ENCODE measurements around the gene CAMK2A.

Gene CAMK2A

DNA sequence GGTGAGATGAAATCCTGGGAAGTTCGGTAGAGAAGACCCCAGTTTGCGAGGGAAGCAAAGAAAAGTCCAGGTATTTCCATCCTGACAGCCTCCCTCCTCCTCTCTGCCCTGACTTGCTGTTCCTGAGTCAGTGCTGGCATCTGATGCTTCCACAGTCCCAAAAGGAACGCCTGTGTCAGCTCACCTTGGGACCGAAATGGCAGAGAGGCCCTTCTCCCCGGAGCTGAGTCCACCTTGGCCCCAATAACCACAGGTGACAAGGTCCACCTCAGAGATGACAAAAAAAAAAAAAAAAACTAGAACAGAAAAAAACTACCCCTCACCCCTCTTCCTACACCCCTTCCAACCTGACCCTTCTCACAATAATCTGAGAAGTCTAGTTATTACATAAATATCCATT, 68.1 kb downstream of the CAMK2A start:
- Mint-ChIP-seq H3K36me3 (ENCODE audit: low read depth) (no peaks in the 10 kb centered on the region), H3K4me3 (no peak overlapping the region), H3K27me3 (ENCODE audit: low read depth) (peaks cover 3% of the 10 kb centered on the region), H3K27ac (no peak overlapping the region), H3K9me3 (no peaks in the 10 kb centered on the region), H3K4me1 (ENCODE audit: low read depth) (no peaks in the 10 kb centered on the region)

- no peak overlapping the region for H3K4me3 Mint-ChIP-seq
- H3K36me3 Mint-ChIP-seq (ENCODE audit: low read depth), result no peaks in the 10 kb centered on the region
- H3K27me3 Mint-ChIP-seq (ENCODE audit: low read depth), result peaks cover 3% of the 10 kb centered on the region
- no peaks in the 10 kb centered on the region for H3K4me1 Mint-ChIP-seq (ENCODE audit: low read depth)
- no peaks in the 10 kb centered on the region for H3K9me3 Mint-ChIP-seq
- H3K27ac Mint-ChIP-seq, result no peak overlapping the region
Measured at GRCh38 chr5:150219861-150220260, 69.7 kb downstream of the CAMK2A start.

DNA sequence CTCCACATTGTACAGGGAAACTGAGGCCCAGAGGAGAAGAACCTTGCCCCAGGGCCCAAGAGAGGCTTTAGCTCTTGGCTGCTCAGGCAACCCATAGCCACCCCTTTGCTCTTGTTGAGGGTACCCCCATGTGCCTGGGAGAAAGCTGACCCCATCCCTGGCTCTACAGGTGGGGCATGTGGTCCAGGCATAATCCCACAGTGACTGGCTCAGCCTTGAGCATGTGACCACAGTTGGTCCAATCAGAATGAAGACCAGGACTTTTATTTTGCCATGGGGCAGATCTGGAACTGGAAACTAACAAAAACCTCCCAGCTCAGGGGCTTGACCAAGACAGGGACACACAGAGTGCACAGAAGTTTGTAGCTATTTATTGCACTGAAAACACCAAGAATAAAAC, 70.4 kb downstream of the CAMK2A start:
- H3K4me1 Mint-ChIP-seq (ENCODE audit: low read depth), result no peaks in the 10 kb centered on the region

DNA sequence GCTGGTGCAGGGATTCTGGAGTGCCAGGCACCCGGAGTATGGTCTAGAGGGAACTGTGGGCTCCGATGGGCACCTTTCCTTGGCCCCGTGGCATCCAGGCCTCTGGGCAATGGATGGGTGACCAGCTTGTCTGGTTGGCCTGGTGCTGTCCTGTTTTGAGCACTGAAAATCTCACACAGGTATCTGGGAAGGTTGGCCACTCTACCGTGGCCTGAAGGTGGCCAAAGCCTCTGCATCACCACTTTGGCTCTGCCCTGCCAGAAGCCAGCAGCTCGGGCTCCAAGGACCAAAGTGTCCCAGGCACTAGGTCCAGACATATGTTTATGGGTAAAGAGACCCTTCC, 70.9 kb downstream of the CAMK2A start:
- no peaks in the 10 kb centered on the region for H3K9me3 Mint-ChIP-seq
- no peak overlapping the region for H3K4me3 Mint-ChIP-seq
- H3K27ac Mint-ChIP-seq, result no peak overlapping the region
- H3K27me3 Mint-ChIP-seq (ENCODE audit: low read depth), result peaks cover 3% of the 10 kb centered on the region
- H3K4me1 Mint-ChIP-seq (ENCODE audit: low read depth), result no peaks in the 10 kb centered on the region
- no peaks in the 10 kb centered on the region for H3K36me3 Mint-ChIP-seq (ENCODE audit: low read depth)

More for the DNA sequence above, 70.4 kb downstream of the CAMK2A start:
- no peak overlapping the region for H3K27ac Mint-ChIP-seq
- peaks cover 3% of the 10 kb centered on the region for H3K27me3 Mint-ChIP-seq (ENCODE audit: low read depth)
- H3K9me3 Mint-ChIP-seq, result no peaks in the 10 kb centered on the region
- no peak overlapping the region for H3K4me3 Mint-ChIP-seq
- H3K36me3 Mint-ChIP-seq (ENCODE audit: low read depth), result no peaks in the 10 kb centered on the region

- Mint-ChIP-seq H3K27ac (no peak overlapping the region), H3K9me3 (no peaks in the 10 kb centered on the region), H3K27me3 (ENCODE audit: low read depth) (peaks cover 3% of the 10 kb centered on the region), H3K4me1 (ENCODE audit: low read depth) (no peaks in the 10 kb centered on the region), H3K36me3 (ENCODE audit: low read depth) (no peaks in the 10 kb centered on the region), H3K4me3 (no peak overlapping the region)
Measured at GRCh38 chr5:150217873-150218692, 71.5 kb downstream of the CAMK2A start.

- no peaks in the 10 kb centered on the region for H3K9me3 Mint-ChIP-seq
- no peaks in the 10 kb centered on the region for H3K36me3 Mint-ChIP-seq (ENCODE audit: low read depth)
- H3K4me1 Mint-ChIP-seq (ENCODE audit: low read depth), result no peaks in the 10 kb centered on the region
- H3K4me3 Mint-ChIP-seq, result no peak overlapping the region
- peaks cover 3% of the 10 kb centered on the region for H3K27me3 Mint-ChIP-seq (ENCODE audit: low read depth)
- no peak overlapping the region for H3K27ac Mint-ChIP-seq
Measured at GRCh38 chr5:150217038-150217437, 72.5 kb downstream of the CAMK2A start.

- Mint-ChIP-seq H3K27ac (no peak overlapping the region), H3K27me3 (ENCODE audit: low read depth) (peaks cover 3% of the 10 kb centered on the region), H3K4me3 (no peak overlapping the region), H3K36me3 (ENCODE audit: low read depth) (no peaks in the 10 kb centered on the region), H3K9me3 (no peaks in the 10 kb centered on the region), H3K4me1 (ENCODE audit: low read depth) (no peaks in the 10 kb centered on the region)
Measured at GRCh38 chr5:150215979-150216944, 73.3 kb downstream of the CAMK2A start.

GRCh38 chr5:150214289-150214688, 75.3 kb downstream of the CAMK2A start:
- Mint-ChIP-seq H3K27ac (no peak overlapping the region), H3K4me1 (ENCODE audit: low read depth) (peaks cover 1% of the 10 kb centered on the region), H3K4me3 (no peak overlapping the region), H3K9me3 (no peaks in the 10 kb centered on the region), H3K27me3 (ENCODE audit: low read depth) (peaks cover 9% of the 10 kb centered on the region), H3K36me3 (ENCODE audit: low read depth) (no peaks in the 10 kb centered on the region)

GRCh38 chr5:150213530-150213929, 76.0 kb downstream of the CAMK2A start:
- no peaks in the 10 kb centered on the region for H3K9me3 Mint-ChIP-seq
- no peaks in the 10 kb centered on the region for H3K36me3 Mint-ChIP-seq (ENCODE audit: low read depth)
- H3K4me3 Mint-ChIP-seq, result no peak overlapping the region
- H3K27me3 Mint-ChIP-seq (ENCODE audit: low read depth), result peaks cover 12% of the 10 kb centered on the region
- peaks cover 6% of the 10 kb centered on the region for H3K4me1 Mint-ChIP-seq (ENCODE audit: low read depth)
- H3K27ac Mint-ChIP-seq, result no peak overlapping the region

DNA sequence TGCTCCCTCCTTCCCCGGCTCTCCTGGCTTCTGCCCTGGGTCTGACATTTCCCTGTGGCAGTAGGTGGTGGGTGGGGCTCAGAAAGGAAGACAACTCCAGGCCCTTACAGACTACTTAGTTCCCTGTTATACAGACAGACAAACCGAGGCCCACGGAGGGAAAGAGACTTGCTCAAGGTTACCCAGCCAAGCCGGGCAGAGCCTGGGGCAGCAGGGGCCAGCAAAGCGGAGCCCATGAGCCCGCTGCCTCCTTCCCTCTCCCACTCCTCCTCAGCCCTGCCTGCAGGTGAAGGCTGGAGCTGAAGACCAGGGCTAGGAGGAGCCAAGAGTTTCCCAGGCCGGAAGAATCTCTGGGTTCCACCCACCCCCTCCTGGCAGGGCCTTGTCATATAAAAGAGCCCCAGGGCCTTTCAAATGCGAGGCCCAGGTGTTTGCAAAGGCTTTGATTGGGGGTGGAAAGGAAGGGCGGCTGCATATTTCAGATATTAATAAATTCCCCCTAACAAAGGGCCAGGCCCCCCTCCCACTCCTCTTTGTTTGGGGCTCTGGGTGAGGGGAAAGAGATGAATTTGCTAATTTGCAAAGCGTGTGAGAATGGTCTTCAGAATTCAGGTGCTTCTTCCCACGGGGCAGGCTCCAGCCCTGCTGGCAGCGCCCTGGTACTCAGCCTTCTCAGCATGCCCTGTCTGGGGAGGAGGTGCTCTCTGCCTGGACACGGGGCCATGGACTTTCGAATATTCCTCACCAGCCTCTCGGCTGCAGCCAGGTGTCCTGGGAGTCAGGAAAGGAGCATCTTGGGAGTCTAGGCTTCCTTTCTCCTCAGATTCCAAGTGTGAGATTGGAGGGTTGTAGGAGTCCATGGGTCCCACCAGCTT, 78.2 kb downstream of the CAMK2A start:
- no peaks in the 10 kb centered on the region for H3K9me3 Mint-ChIP-seq
- H3K36me3 Mint-ChIP-seq (ENCODE audit: low read depth), result no peaks in the 10 kb centered on the region
- peaks cover 8% of the 10 kb centered on the region for H3K4me1 Mint-ChIP-seq (ENCODE audit: low read depth)
- H3K27ac Mint-ChIP-seq, result no peak overlapping the region
- peaks cover 24% of the 10 kb centered on the region for H3K27me3 Mint-ChIP-seq (ENCODE audit: low read depth)
- H3K4me3 Mint-ChIP-seq, result no peak overlapping the region

- no peak overlapping the region for H3K27ac Mint-ChIP-seq
- H3K4me3 Mint-ChIP-seq, result no peak overlapping the region
- no peaks in the 10 kb centered on the region for H3K9me3 Mint-ChIP-seq
- peaks cover 24% of the 10 kb centered on the region for H3K27me3 Mint-ChIP-seq (ENCODE audit: low read depth)
- H3K36me3 Mint-ChIP-seq (ENCODE audit: low read depth), result no peaks in the 10 kb centered on the region
- H3K4me1 Mint-ChIP-seq (ENCODE audit: low read depth), result peaks cover 8% of the 10 kb centered on the region
Measured at GRCh38 chr5:150210644-150211043, 78.9 kb downstream of the CAMK2A start.

- Mint-ChIP-seq H3K36me3 (ENCODE audit: low read depth) (no peaks in the 10 kb centered on the region), H3K27me3 (ENCODE audit: low read depth) (peaks cover 24% of the 10 kb centered on the region), H3K4me3 (no peak overlapping the region), H3K4me1 (ENCODE audit: low read depth) (peaks cover 8% of the 10 kb centered on the region), H3K9me3 (no peaks in the 10 kb centered on the region), H3K27ac (peak overlapping the region; percentile 41)
Measured at GRCh38 chr5:150209099-150209635, 80.4 kb downstream of the CAMK2A start.

- Mint-ChIP-seq H3K27me3 (ENCODE audit: low read depth) (peaks cover 24% of the 10 kb centered on the region), H3K9me3 (no peaks in the 10 kb centered on the region), H3K36me3 (ENCODE audit: low read depth) (no peaks in the 10 kb centered on the region), H3K4me1 (ENCODE audit: low read depth) (peaks cover 8% of the 10 kb centered on the region), H3K4me3 (no peak overlapping the region), H3K27ac (no peak overlapping the region)
Measured at GRCh38 chr5:150208187-150209098, 81.1 kb downstream of the CAMK2A start.
